Stimulated activated CD4-positive, alpha-beta T cell treated with anti-CD3 and anti-CD28 coated beads, Interleukin-1b, Interleukin-23, amount 100 ng/mL, for 48 hours (primary cell): ENCODE data around the gene MICAL3.
"Not testable (repeated sequence)": the region's sequence is repeated elsewhere in the genome, so short reads cannot be mapped to it uniquely, and the experiment has no call there.

ENCODE experiments used
- DNase-seq: peaks from one replicate; pipeline ENCODE4 v3.0.0-alpha.2; 2020

The MICAL3 gene

GRCh38 chr22:17992976-17993375, 31.4 kb downstream of the MICAL3 start:
- DNase-seq, result not testable (repeated sequence)

GRCh38 chr22:17991992-17992391, 32.4 kb downstream of the MICAL3 start:
- DNase-seq, result not testable (repeated sequence)

GRCh38 chr22:17990942-17991341, 33.4 kb downstream of the MICAL3 start:
- DNase-seq, result no peak

- no peak for DNase-seq
These were observed 34.2 kb downstream of the MICAL3 start for GRCh38 chr22:17990147-17990546.

GRCh38 chr22:17988800-17989513, 35.4 kb downstream of the MICAL3 start:
- no peak for DNase-seq

GRCh38 chr22:17985606-17986005, 38.8 kb downstream of the MICAL3 start:
- DNase-seq, result no peak

- DNase-seq, result not testable (repeated sequence)
These were observed 39.3 kb downstream of the MICAL3 start for GRCh38 chr22:17985071-17985470.

- DNase-seq, result no peak
These were observed 40.2 kb downstream of the MICAL3 start for GRCh38 chr22:17984114-17984513.

GRCh38 chr22:17982572-17983141, 41.7 kb downstream of the MICAL3 start:
- no peak for DNase-seq

- no peak for DNase-seq
These were observed 42.9 kb downstream of the MICAL3 start for GRCh38 chr22:17981497-17981896.

- peak; percentile 52 for DNase-seq
These were observed 43.7 kb downstream of the MICAL3 start for GRCh38 chr22:17980638-17981051.

GRCh38 chr22:17980015-17980590, 44.3 kb downstream of the MICAL3 start:
- DNase-seq, result no peak

- DNase-seq, result no peak
These were observed 46.3 kb downstream of the MICAL3 start for GRCh38 chr22:17978027-17978426.

- DNase-seq, result no peak
These were observed 47.0 kb downstream of the MICAL3 start for GRCh38 chr22:17977371-17977770.

GRCh38 chr22:17976121-17976520, 48.2 kb downstream of the MICAL3 start:
- DNase-seq, result no peak

- DNase-seq, result peak; percentile 47
These were observed 49.5 kb downstream of the MICAL3 start for GRCh38 chr22:17974703-17975372.

- DNase-seq, result no peak
These were observed 50.3 kb downstream of the MICAL3 start for GRCh38 chr22:17974087-17974486.

- DNase-seq, result no peak
These were observed 51.1 kb downstream of the MICAL3 start for GRCh38 chr22:17973217-17973616.

GRCh38 chr22:17972385-17973191, 51.8 kb downstream of the MICAL3 start:
- no peak for DNase-seq

- DNase-seq, result no peak
These were observed 52.6 kb downstream of the MICAL3 start for GRCh38 chr22:17971711-17972110.

- DNase-seq, result no peak
These were observed 54.1 kb downstream of the MICAL3 start for GRCh38 chr22:17970201-17970708.

GRCh38 chr22:17969701-17970113, 54.7 kb downstream of the MICAL3 start:
- no peak for DNase-seq

- DNase-seq, result no peak
These were observed 56.2 kb downstream of the MICAL3 start for GRCh38 chr22:17968126-17968525.
